Endothelial cell of umbilical vein (primary cell): Measurements from ENCODE around the gene CERKL. TPM values are rescaled to one million over a fixed set of nuclear protein-coding genes. Genes with fewer than 3 reads are reported as not detected.

Experiments
- BruUV-seq: library from RNA; stranded (reverse); fragments of 400-500 nt; replicated peaks from 2 replicates; lab custom pipeline; 2021; lab: Mats Ljungman, UMichigan
- CTCF ChIA-PET: fragments of 300-600, 350-600 bp; sonication (Branson Sonifier 250); formaldehyde crosslinking; loops from one replicate; lab custom pipeline; 2021; ENCODE audit warnings: antibody characterized with exemption, inconsistent platforms; lab: Charles Lee
- POLR2A ChIA-PET: fragments of 300-600, 350-600 bp; sonication (Branson Sonifier 250); formaldehyde crosslinking; loops from one replicate; lab custom pipeline; 2021; ENCODE audit warnings: antibody characterized with exemption, inconsistent platforms; lab: Charles Lee
- DNase-seq: peaks from one replicate; pipeline ENCODE4 v3.0.0-alpha.2; 2011; ENCODE audit warnings: low read depth, low spot score
- FAIRE-seq: peaks from 2 replicates; lab custom pipeline; 2011; peaks lifted over from hg19 to GRCh38; lab: Jason Lieb, UNC
- H2AFZ ChIP-seq: 2 replicates; pipeline ENCODE4 v1.6.0; 2012; ENCODE audit warnings: low read depth, low read length, control low read depth, inconsistent platforms
- H3K27ac ChIP-seq: 2 replicates; pipeline ENCODE4 v1.5.1; 2011; ENCODE audit warnings: low read depth, mild to moderate bottlenecking, control low read depth, low read length, moderate library complexity; ENCODE audit not compliant: insufficient read depth
- H3K27me3 ChIP-seq, 2 experiments: 2 replicates each; pipeline versions ENCODE4 v1.6.0 to v1.6.1; 2011; ENCODE audit warnings: low read length in 2 of 2, mixed read lengths in 1 of 2; ENCODE audit not compliant: control insufficient read depth in 2 of 2, insufficient read depth in 2 of 2
- H3K36me3 ChIP-seq, 2 experiments: 2 replicates in 1 of 2; 3 replicates in 1 of 2; pipeline ENCODE4 v1.5.1; 2011; ENCODE audit warnings: low read length in 2 of 2, mild to moderate bottlenecking in 1 of 2, moderate library complexity in 1 of 2; ENCODE audit not compliant: control insufficient read depth in 2 of 2, insufficient read depth in 2 of 2; ENCODE audit errors: extremely low read depth in 1 of 2
- H3K4me1 ChIP-seq: 3 replicates; pipeline ENCODE4 v1.5.1; 2011; ENCODE audit warnings: mild to moderate bottlenecking, low read length; ENCODE audit not compliant: control insufficient read depth, insufficient read depth; ENCODE audit errors: extremely low read depth
- H3K4me2 ChIP-seq: 2 replicates; pipeline ENCODE4 v1.6.1; 2011; ENCODE audit warnings: low read length, control low read depth, mixed read lengths; ENCODE audit not compliant: insufficient read depth
- H3K4me3 ChIP-seq, 3 experiments: fragments of 200-600 bp in 1 of 3; sonication (generic), shearing (Covaris generic) in 1 of 3; replicated peaks in 1 of 3; 2 replicates each; pipeline ENCODE4 v1.5.1; 2011 to 2016; ENCODE audit warnings: control low read depth in 3 of 3, low read length in 3 of 3, mild to moderate bottlenecking in 2 of 3, inconsistent platforms in 1 of 3, low read depth in 1 of 3, moderate library complexity in 1 of 3; ENCODE audit not compliant: insufficient read depth in 1 of 3
- H3K79me2 ChIP-seq: 2 replicates; pipeline ENCODE4 v1.6.0; 2012; ENCODE audit warnings: low read length, inconsistent platforms; ENCODE audit not compliant: control insufficient read depth, insufficient read depth
- H3K9ac ChIP-seq: replicated peaks from 2 replicates; pipeline ENCODE3; 2011; ENCODE audit warnings: low read length, control low read depth; ENCODE audit not compliant: insufficient read depth; ENCODE audit errors: extremely low read depth
- H3K9me1 ChIP-seq: replicated peaks from 3 replicates; pipeline ENCODE4 v1.6.0; 2011; ENCODE audit warnings: mild to moderate bottlenecking, low read length; ENCODE audit not compliant: control insufficient read depth, insufficient read depth; ENCODE audit errors: extremely low read depth
- H3K9me3 ChIP-seq: replicated peaks from 2 replicates; pipeline ENCODE4 v1.5.1; 2012; ENCODE audit warnings: low read length, inconsistent platforms; ENCODE audit not compliant: control insufficient read depth, insufficient read depth
- H4K20me1 ChIP-seq: replicated peaks from 2 replicates; pipeline ENCODE3; 2011; ENCODE audit warnings: mild to moderate bottlenecking, low read length; ENCODE audit not compliant: control insufficient read depth, insufficient read depth; ENCODE audit errors: extremely low read depth
- CTCF ChIP-seq, 2 donors: IDR thresholded peaks; 1 replicate in 1 of 2; 2 replicates in 1 of 2; pipeline ENCODE4 v1.5.1; 2011; ENCODE audit warnings: low read length in 2 of 2, mild to moderate bottlenecking in 2 of 2, moderate library complexity in 2 of 2, control low read depth in 1 of 2, inconsistent platforms in 1 of 2, low read depth in 1 of 2; ENCODE audit not compliant: insufficient read depth in 1 of 2; ENCODE audit errors: extremely low read depth in 1 of 2
- EZH2 ChIP-seq: IDR thresholded peaks from 2 replicates; pipeline ENCODE4 v1.6.1; 2012; ENCODE audit warnings: borderline replicate concordance, low read depth, mild to moderate bottlenecking, moderate library complexity, low read length, inconsistent platforms; ENCODE audit not compliant: severe bottlenecking
- FOS ChIP-seq: IDR thresholded peaks from 2 replicates; pipeline ENCODE4 v1.6.1; 2011; ENCODE audit warnings: mild to moderate bottlenecking, low read length, moderate library complexity, borderline replicate concordance; ENCODE audit not compliant: insufficient read depth
- GATA2 ChIP-seq: IDR thresholded peaks from 2 replicates; pipeline ENCODE4 v1.7.0; 2011; ENCODE audit warnings: low read depth, mild to moderate bottlenecking, moderate library complexity, mixed read lengths, low read length; ENCODE audit not compliant: insufficient read length, insufficient read depth
- JUN ChIP-seq: IDR thresholded peaks from 2 replicates; pipeline ENCODE4 v1.6.1; 2011; ENCODE audit warnings: borderline replicate concordance, low read depth; ENCODE audit not compliant: insufficient read length, insufficient read depth
- MAX ChIP-seq: IDR thresholded peaks from 2 replicates; pipeline ENCODE4 v1.6.1; 2011; ENCODE audit not compliant: insufficient read depth, insufficient read length
- MYC ChIP-seq: IDR thresholded peaks from one replicate; pipeline ENCODE4 v1.6.1; 2011; ENCODE audit warnings: mild to moderate bottlenecking, low read depth, low read length
- POLR2A ChIP-seq: IDR thresholded peaks from 2 replicates; pipeline ENCODE4 v1.6.1; 2012; ENCODE audit warnings: low read depth, mild to moderate bottlenecking, control low read depth, low read length
- POLR2AphosphoS5 ChIP-seq: IDR thresholded peaks from 2 replicates; pipeline ENCODE4 v1.6.1; 2012; ENCODE audit warnings: low read depth, mild to moderate bottlenecking, control low read depth, low read length, moderate library complexity; ENCODE audit not compliant: insufficient read depth
- dilution Hi-C: fragments of 300-500 bp; cut with MboI; formaldehyde crosslinking; loops from one replicate; pipeline ENCODE4 v1.15.0; 2019; ENCODE audit warnings: low sequenced_read_pairs; ENCODE audit not compliant: extremely low pct_ligation_motif_present
- intact Hi-C: fragments of 100-400 bp; cut with micrococcal nuclease; formaldehyde crosslinking; loops from one replicate; pipeline ENCODE4 v1.10.0; 2022
- polyA plus RNA-seq, 4 experiments: library from polyadenylated mRNA; depleted of rRNA in 3 of 4; stranded (reverse) in 3 of 4; unstranded in 1 of 4; fragments of >200 nt; gene quantifications; 2 replicates each; pipeline versions ENCODE4 v1.2.1 to v1.2.3, GENCODE V29; 2011 to 2012; ENCODE audit warnings: missing spikeins in 1 of 4
- total RNA-seq: library from RNA; stranded (reverse); gene quantifications from 2 replicates; pipeline ENCODE4 v1.2.3, GENCODE V29; 2021

CERKL gene
- total and polyA plus RNA-seq, 2 donors (not counting 3 experiments of a cell fraction or from before 2014, with no cell fraction given), result not detected

- H3K27me3 ChIP-seq, result peaks cover 10 to 21% of the 10 kb centered on the region in 2 experiments
- dilution Hi-C loops (no loop called here), intact Hi-C loops (no loop called here)
- H3K9me3 ChIP-seq, result no peaks in the 10 kb centered on the region
- no peak overlapping the region for H3K9ac ChIP-seq
- ChIA-PET POLR2A (no interaction called here), CTCF (no interaction called here)
- no peak overlapping the region for H3K4me3 ChIP-seq
- H3K27ac ChIP-seq, result no peak overlapping the region
- TF ChIP-seq MYC, result no peak
- no peak for TF ChIP-seq JUN
- TF ChIP-seq GATA2, result no peak
- no peak for TF ChIP-seq POLR2AphosphoS5
- TF ChIP-seq MAX, result no peak
- no peak for TF ChIP-seq EZH2
- no peak for TF ChIP-seq POLR2A
- no peaks in the 10 kb centered on the region for H3K9me1 ChIP-seq
- no peak overlapping the region for H3K4me2 ChIP-seq
- BruUV-seq, result no TSS peak
- FAIRE-seq, result no peak
- H2AFZ ChIP-seq, result no peak overlapping the region
- H4K20me1 ChIP-seq, result no peaks in the 10 kb centered on the region
- DNase-seq, result no peak
- no peaks in the 10 kb centered on the region for H3K4me1 ChIP-seq
- H3K79me2 ChIP-seq, result no peaks in the 10 kb centered on the region
- H3K36me3 ChIP-seq, result no peaks in the 10 kb centered on the region
Observed at GRCh38 chr2:181673173-181673572, 16.3 kb upstream of the CERKL start.

GRCh38 chr2:181672255-181673008, 15.5 kb upstream of the CERKL start:
- DNase-seq (no peak), FAIRE-seq (no peak)
- H3K4me2 ChIP-seq, result no peak overlapping the region
- intact Hi-C loops, result no loop called here
- no peak overlapping the region for H3K9ac ChIP-seq
- ChIA-PET CTCF (no interaction called here), POLR2A (no interaction called here)
- no peak overlapping the region for H3K4me3 ChIP-seq
- H3K4me1 ChIP-seq, result no peaks in the 10 kb centered on the region
- TF ChIP-seq MAX, result no peak
- TF ChIP-seq FOS, result no peak
- no peak for TF ChIP-seq MYC
- no peak for TF ChIP-seq GATA2
- TF ChIP-seq POLR2A, result no peak
- TF ChIP-seq POLR2AphosphoS5, result no peak
- no peak for TF ChIP-seq JUN
- TF ChIP-seq EZH2, result no peak
- no peak for TF ChIP-seq CTCF (IDR thresholded peaks at IDR 0.05; ENCODE audit: extremely low read depth in 1 of 2, insufficient read depth in 1 of 2, low read depth in 1 of 2, low read length in 2 of 2)
- no peak overlapping the region for H2AFZ ChIP-seq
- peaks cover 6 to 16% of the 10 kb centered on the region in 2 experiments for H3K27me3 ChIP-seq
- no peaks in the 10 kb centered on the region for H3K79me2 ChIP-seq
- no TSS peak for BruUV-seq
- no peaks in the 10 kb centered on the region for H4K20me1 ChIP-seq
- no peaks in the 10 kb centered on the region for H3K9me1 ChIP-seq
- no peak overlapping the region for H3K27ac ChIP-seq
- dilution Hi-C loops, result no loop called here
- H3K36me3 ChIP-seq, result no peaks in the 10 kb centered on the region
- H3K9me3 ChIP-seq, result no peaks in the 10 kb centered on the region
